Astrocyte of the cerebellum (primary cell): ENCODE results near the gene ITPKC.

Source experiments
- DNase-seq: peaks from one replicate; pipeline ENCODE4 v3.0.0-alpha.2; 2011; ENCODE audit warnings: low read depth
- H3K4me3 ChIP-seq: 2 replicates; pipeline ENCODE4 v1.5.1; 2011; ENCODE audit warnings: mild to moderate bottlenecking, low read depth, low read length, moderate library complexity
- CTCF ChIP-seq: IDR thresholded peaks from 2 replicates; pipeline ENCODE4 v1.5.1; 2012; ENCODE audit warnings: low read length, low read depth, moderate library complexity, mild to moderate bottlenecking; ENCODE audit errors: missing control alignments
- in situ Hi-C: cut with HindIII; loops from 2 replicates; pipeline ENCODE4 v1.10.0; 2017; ENCODE audit warnings: low sequenced_read_pairs

ITPKC gene

GRCh38 chr19:40742886-40743285 lies 26.0 kb downstream of the ITPKC start:
- no peak for TF ChIP-seq CTCF
- no peak for DNase-seq
- in situ Hi-C loops: no loop called here
- H3K4me3 ChIP-seq: no peak overlapping the region

- no peak overlapping the region for H3K4me3 ChIP-seq
- DNase-seq: no peak
- in situ Hi-C loops: no loop called here
- no peak for TF ChIP-seq CTCF
These were observed 27.0 kb downstream of the ITPKC start for GRCh38 chr19:40743926-40744325.

DNA sequence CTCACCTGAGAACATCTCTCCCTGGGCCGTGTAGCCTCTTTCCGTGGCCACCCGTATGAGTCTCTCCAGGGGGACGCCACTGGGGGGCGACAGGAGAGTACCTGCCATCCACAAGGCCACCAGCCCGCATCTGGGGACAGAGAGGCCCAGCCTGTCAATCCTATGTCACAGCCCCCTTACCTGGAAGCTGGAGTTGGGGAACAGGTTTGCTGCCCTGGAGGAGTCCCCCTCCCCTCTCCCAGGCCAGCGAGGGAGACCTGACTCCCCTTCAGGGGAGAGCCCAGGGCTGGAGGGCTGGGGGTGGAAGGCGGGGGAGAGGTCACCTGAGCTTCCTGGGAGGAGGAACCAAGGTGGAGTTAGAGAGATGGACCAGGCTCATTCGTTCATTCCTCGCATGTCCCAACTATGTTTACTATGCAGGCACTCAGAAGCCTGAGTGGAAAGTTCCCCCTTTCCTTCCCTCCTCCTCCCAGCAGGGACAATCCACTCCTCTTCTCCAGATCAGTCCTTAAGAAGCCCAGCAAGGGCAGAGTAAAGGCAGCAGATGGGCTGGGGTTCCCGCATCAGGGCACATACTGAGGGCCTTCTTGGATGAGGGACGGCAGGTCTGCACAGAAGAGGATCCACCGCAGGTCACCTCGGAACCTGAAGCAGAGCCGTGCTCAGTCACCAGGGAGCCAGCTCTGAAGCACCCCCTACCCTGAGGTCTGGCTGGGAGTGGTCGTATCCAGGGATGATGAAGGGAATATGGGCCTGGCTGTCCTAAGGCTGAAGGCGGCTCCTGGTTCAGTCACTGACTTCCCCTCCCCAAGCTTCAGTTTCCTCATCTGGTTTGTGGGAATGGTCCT lies 27.9 kb downstream of the ITPKC start:
- no peak for DNase-seq
- TF ChIP-seq CTCF: no peak
- no peak overlapping the region for H3K4me3 ChIP-seq

DNA sequence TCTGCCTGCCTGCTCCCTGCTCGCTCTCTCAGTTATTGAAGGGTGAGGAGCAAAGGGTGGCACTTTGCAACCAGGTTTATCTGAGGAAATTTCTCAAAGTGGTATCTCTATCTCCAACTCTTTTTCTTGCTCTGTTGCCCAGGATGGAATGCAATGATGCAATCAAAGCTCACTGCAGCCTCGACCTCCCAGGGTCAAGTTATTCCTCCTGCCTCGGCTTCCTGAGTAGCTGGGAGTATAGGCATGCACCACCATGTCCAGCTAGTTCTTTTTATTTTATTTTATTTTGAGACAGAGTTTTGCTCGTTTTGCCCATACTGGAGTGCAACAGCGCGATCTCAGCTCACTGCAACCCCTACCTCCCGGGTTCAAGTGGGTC lies 28.5 kb downstream of the ITPKC start:
- H3K4me3 ChIP-seq: no peak overlapping the region
- in situ Hi-C loops: no loop called here
- DNase-seq: no peak
- TF ChIP-seq CTCF: no peak

More for the DNA sequence above, 27.9 kb downstream of the ITPKC start:
- in situ Hi-C loops: no loop called here

GRCh38 chr19:40747536-40747935 lies 30.6 kb downstream of the ITPKC start:
- in situ Hi-C loops: no loop called here
- no peak for DNase-seq
- H3K4me3 ChIP-seq: no peak overlapping the region
- no peak for TF ChIP-seq CTCF

- peak; percentile 100 for DNase-seq
- in situ Hi-C loops: no loop called here
- TF ChIP-seq CTCF: no peak
- peak within 1 kb of the TSS; percentile 70 for H3K4me3 ChIP-seq
These were observed 33.4 kb downstream of the ITPKC start, which contains the start of gene ACTMAP for GRCh38 chr19:40750058-40750873. Gene ACTMAP (minus strand): TSS chr19:40750477. CDS start chr19:40749803, 674 bp downstream.
